Measurements from ENCODE around the gene ERC1.
"Not testable (repeated sequence)": the region's sequence is repeated elsewhere in the genome, so short reads cannot be mapped to it uniquely, and the experiment has no call there.

The ERC1 gene

GRCh38 chr12:1184402-1184801 lies 193.4 kb downstream of the ERC1 start:
- no peak for TF ChIP-seq POLR2AphosphoS5 (IDR thresholded peaks at IDR 0.05; ENCODE audit: low read depth, low read length)
- no peak for TF ChIP-seq POU2F2 (IDR thresholded peaks at IDR 0.05; ENCODE audit: low read depth, low read length)
- no peak for TF ChIP-seq TAF1 (IDR thresholded peaks at IDR 0.05; ENCODE audit: low read depth, low read length)
- no peak for TF ChIP-seq POLR2A (IDR thresholded peaks at IDR 0.05; ENCODE audit: low read depth, low read length)
- FAIRE-seq (no peak), DNase-seq (ENCODE audit: insufficient read length, low spot score) (no peak)

GRCh38 chr12:1185460-1186182 lies 194.6 kb downstream of the ERC1 start:
- DNase-seq (ENCODE audit: insufficient read length, low spot score) (peak; percentile 5), FAIRE-seq (no peak)
- TF ChIP-seq POLR2AphosphoS5 (IDR thresholded peaks at IDR 0.05; ENCODE audit: low read depth, low read length), result no peak
- TF ChIP-seq SPI1 (IDR thresholded peaks at IDR 0.05; ENCODE audit: low read depth, low read length), result no peak
- TF ChIP-seq POLR2A (IDR thresholded peaks at IDR 0.05; ENCODE audit: low read depth, low read length), result no peak
- TF ChIP-seq POU2F2 (IDR thresholded peaks at IDR 0.05; ENCODE audit: low read depth, low read length), result no peak
- TF ChIP-seq TAF1 (IDR thresholded peaks at IDR 0.05; ENCODE audit: low read depth, low read length), result no peak
- no peak for TF ChIP-seq PAX5 (IDR thresholded peaks at IDR 0.05; ENCODE audit: insufficient read depth, low read length, severe bottlenecking)

- DNase-seq (ENCODE audit: insufficient read length, low spot score) (no peak), FAIRE-seq (peak; percentile 75)
- TF ChIP-seq SPI1 (IDR thresholded peaks at IDR 0.05; ENCODE audit: low read depth, low read length), result no peak
Observed at GRCh38 chr12:1186298-1186697, 195.3 kb downstream of the ERC1 start.

- FAIRE-seq (no peak), DNase-seq (ENCODE audit: insufficient read length, low spot score) (no peak)
- TF ChIP-seq POU2F2 (IDR thresholded peaks at IDR 0.05; ENCODE audit: low read depth, low read length) (no peak), SPI1 (IDR thresholded peaks at IDR 0.05; ENCODE audit: low read depth, low read length) (no peak), POLR2AphosphoS5 (IDR thresholded peaks at IDR 0.05; ENCODE audit: low read depth, low read length) (no peak), TAF1 (IDR thresholded peaks at IDR 0.05; ENCODE audit: low read depth, low read length) (no peak), POLR2A (IDR thresholded peaks at IDR 0.05; ENCODE audit: low read depth, low read length) (no peak), PAX5 (IDR thresholded peaks at IDR 0.05; ENCODE audit: insufficient read depth, low read length, severe bottlenecking) (no peak)
Observed at GRCh38 chr12:1188016-1188415, 197.0 kb downstream of the ERC1 start.

GRCh38 chr12:1189163-1189562 lies 198.1 kb downstream of the ERC1 start:
- TF ChIP-seq PAX5 (IDR thresholded peaks at IDR 0.05; ENCODE audit: insufficient read depth, low read length, severe bottlenecking) (no peak), POU2F2 (IDR thresholded peaks at IDR 0.05; ENCODE audit: low read depth, low read length) (no peak), TAF1 (IDR thresholded peaks at IDR 0.05; ENCODE audit: low read depth, low read length) (no peak), POLR2AphosphoS5 (IDR thresholded peaks at IDR 0.05; ENCODE audit: low read depth, low read length) (no peak), SPI1 (IDR thresholded peaks at IDR 0.05; ENCODE audit: low read depth, low read length) (no peak), POLR2A (IDR thresholded peaks at IDR 0.05; ENCODE audit: low read depth, low read length) (no peak)
- DNase-seq (ENCODE audit: insufficient read length, low spot score) (no peak), FAIRE-seq (no peak)

- FAIRE-seq (no peak), DNase-seq (ENCODE audit: insufficient read length, low spot score) (no peak)
- TF ChIP-seq POU2F2 (IDR thresholded peaks at IDR 0.05; ENCODE audit: low read depth, low read length), result no peak
- no peak for TF ChIP-seq SPI1 (IDR thresholded peaks at IDR 0.05; ENCODE audit: low read depth, low read length)
- TF ChIP-seq TAF1 (IDR thresholded peaks at IDR 0.05; ENCODE audit: low read depth, low read length), result no peak
- no peak for TF ChIP-seq POLR2A (IDR thresholded peaks at IDR 0.05; ENCODE audit: low read depth, low read length)
- TF ChIP-seq POLR2AphosphoS5 (IDR thresholded peaks at IDR 0.05; ENCODE audit: low read depth, low read length), result no peak
- no peak for TF ChIP-seq PAX5 (IDR thresholded peaks at IDR 0.05; ENCODE audit: insufficient read depth, low read length, severe bottlenecking)
Observed at GRCh38 chr12:1195513-1195912, 204.5 kb downstream of the ERC1 start.

- DNase-seq (ENCODE audit: insufficient read length, low spot score), result no peak
- TF ChIP-seq POLR2AphosphoS5 (IDR thresholded peaks at IDR 0.05; ENCODE audit: low read depth, low read length), result no peak
- TF ChIP-seq PAX5 (IDR thresholded peaks at IDR 0.05; ENCODE audit: insufficient read depth, low read length, severe bottlenecking), result no peak
- no peak for TF ChIP-seq TAF1 (IDR thresholded peaks at IDR 0.05; ENCODE audit: low read depth, low read length)
- FAIRE-seq, result no peak
Observed at GRCh38 chr12:1197264-1198018, 206.4 kb downstream of the ERC1 start.

GRCh38 chr12:1198854-1199253 lies 207.8 kb downstream of the ERC1 start:
- FAIRE-seq; DNase-seq (ENCODE audit: insufficient read length, low spot score): not testable (repeated sequence)

- FAIRE-seq (no peak), DNase-seq (ENCODE audit: insufficient read length, low spot score) (no peak)
- TF ChIP-seq SPI1 (IDR thresholded peaks at IDR 0.05; ENCODE audit: low read depth, low read length) (no peak), TAF1 (IDR thresholded peaks at IDR 0.05; ENCODE audit: low read depth, low read length) (no peak), PAX5 (IDR thresholded peaks at IDR 0.05; ENCODE audit: insufficient read depth, low read length, severe bottlenecking) (no peak), POLR2AphosphoS5 (IDR thresholded peaks at IDR 0.05; ENCODE audit: low read depth, low read length) (no peak), POLR2A (IDR thresholded peaks at IDR 0.05; ENCODE audit: low read depth, low read length) (no peak), POU2F2 (IDR thresholded peaks at IDR 0.05; ENCODE audit: low read depth, low read length) (no peak)
Observed at GRCh38 chr12:1199700-1200099, 208.7 kb downstream of the ERC1 start.

GRCh38 chr12:1201030-1201429 lies 210.0 kb downstream of the ERC1 start:
- no peak for TF ChIP-seq PAX5 (IDR thresholded peaks at IDR 0.05; ENCODE audit: insufficient read depth, low read length, severe bottlenecking)
- no peak for TF ChIP-seq POLR2AphosphoS5 (IDR thresholded peaks at IDR 0.05; ENCODE audit: low read depth, low read length)
- no peak for TF ChIP-seq SPI1 (IDR thresholded peaks at IDR 0.05; ENCODE audit: low read depth, low read length)
- TF ChIP-seq POLR2A (IDR thresholded peaks at IDR 0.05; ENCODE audit: low read depth, low read length), result no peak
- TF ChIP-seq POU2F2 (IDR thresholded peaks at IDR 0.05; ENCODE audit: low read depth, low read length), result no peak
- no peak for TF ChIP-seq TAF1 (IDR thresholded peaks at IDR 0.05; ENCODE audit: low read depth, low read length)
- no peak for DNase-seq (ENCODE audit: insufficient read length, low spot score)
- FAIRE-seq, result no peak
